GF-D8 (cell line): ENCODE data around the gene REV3L.
"Not testable (repeated sequence)": the region's sequence is repeated elsewhere in the genome, so short reads cannot be mapped to it uniquely, and the experiment has no call there.

Experiments used
- DNase-seq: peaks from one replicate; lab custom pipeline; 2025; lab: John Stamatoyannopoulos, UW

The REV3L gene, protein sequence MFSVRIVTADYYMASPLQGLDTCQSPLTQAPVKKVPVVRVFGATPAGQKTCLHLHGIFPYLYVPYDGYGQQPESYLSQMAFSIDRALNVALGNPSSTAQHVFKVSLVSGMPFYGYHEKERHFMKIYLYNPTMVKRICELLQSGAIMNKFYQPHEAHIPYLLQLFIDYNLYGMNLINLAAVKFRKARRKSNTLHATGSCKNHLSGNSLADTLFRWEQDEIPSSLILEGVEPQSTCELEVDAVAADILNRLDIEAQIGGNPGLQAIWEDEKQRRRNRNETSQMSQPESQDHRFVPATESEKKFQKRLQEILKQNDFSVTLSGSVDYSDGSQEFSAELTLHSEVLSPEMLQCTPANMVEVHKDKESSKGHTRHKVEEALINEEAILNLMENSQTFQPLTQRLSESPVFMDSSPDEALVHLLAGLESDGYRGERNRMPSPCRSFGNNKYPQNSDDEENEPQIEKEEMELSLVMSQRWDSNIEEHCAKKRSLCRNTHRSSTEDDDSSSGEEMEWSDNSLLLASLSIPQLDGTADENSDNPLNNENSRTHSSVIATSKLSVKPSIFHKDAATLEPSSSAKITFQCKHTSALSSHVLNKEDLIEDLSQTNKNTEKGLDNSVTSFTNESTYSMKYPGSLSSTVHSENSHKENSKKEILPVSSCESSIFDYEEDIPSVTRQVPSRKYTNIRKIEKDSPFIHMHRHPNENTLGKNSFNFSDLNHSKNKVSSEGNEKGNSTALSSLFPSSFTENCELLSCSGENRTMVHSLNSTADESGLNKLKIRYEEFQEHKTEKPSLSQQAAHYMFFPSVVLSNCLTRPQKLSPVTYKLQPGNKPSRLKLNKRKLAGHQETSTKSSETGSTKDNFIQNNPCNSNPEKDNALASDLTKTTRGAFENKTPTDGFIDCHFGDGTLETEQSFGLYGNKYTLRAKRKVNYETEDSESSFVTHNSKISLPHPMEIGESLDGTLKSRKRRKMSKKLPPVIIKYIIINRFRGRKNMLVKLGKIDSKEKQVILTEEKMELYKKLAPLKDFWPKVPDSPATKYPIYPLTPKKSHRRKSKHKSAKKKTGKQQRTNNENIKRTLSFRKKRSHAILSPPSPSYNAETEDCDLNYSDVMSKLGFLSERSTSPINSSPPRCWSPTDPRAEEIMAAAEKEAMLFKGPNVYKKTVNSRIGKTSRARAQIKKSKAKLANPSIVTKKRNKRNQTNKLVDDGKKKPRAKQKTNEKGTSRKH (N-terminal part only)

DNA sequence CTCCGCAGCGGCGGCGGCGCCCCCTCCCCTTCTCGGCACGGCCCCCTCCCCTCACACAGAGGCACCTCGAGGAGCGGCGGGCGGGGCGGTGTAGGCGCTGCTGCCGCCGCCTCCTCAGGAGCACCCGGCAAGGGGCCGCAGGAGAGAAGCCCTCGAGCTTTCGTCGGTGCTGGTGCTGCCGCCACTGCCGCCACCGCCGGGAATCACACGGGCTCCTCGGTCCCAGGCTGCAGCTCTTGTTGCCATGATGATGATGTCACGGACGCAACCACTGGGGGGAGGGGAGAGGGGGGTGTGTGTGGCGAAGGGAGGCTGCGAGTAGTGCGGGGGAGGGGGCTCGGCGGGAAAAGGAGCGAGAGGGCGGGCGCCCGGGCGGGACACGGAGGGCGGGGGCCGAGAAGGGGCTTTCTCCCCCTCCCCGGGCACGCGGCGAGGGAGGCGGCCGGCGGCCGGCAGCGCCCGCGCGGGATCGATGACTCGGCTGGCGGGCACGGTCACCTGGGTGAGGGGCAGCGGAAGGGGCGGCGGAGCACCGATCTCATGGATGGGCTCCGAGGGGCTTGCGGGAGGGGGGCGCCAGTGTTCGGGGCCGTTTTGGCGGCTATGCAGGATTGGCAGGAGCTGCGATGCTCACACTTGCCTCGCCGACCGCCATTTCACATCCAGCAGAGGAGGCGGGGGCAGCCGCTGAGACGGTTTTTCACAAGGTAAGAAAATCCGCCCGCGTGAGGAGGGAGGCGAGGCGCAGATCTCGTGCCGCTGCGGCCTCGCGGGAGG is at the start of gene REV3L:
TSS of gene REV3L (minus strand) at position 260 of the 777 bp plus-strand sequence. CDS start 330 bp downstream, outside the sequence.
- DNase-seq = peak; percentile 78

DNA sequence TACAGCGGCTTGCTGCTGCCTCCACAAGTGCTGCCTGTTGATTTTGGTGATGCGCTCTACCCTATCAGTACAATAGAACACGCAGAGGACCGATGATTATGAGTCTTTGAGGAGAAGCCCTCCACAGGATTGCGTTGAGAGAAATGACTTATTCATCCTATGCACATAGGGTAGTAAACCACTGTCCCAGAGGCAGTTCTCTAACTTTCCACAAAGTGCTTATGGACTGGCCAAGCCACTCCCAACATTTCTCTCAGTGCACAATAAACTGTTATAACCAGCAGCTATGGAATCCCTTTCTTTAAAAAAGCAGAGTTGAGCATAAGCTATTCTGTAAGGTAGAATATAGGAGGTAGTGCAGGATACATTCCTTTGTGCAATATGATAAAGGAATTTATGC is 48.2 kb upstream of the REV3L start:
- no peak for DNase-seq

DNA sequence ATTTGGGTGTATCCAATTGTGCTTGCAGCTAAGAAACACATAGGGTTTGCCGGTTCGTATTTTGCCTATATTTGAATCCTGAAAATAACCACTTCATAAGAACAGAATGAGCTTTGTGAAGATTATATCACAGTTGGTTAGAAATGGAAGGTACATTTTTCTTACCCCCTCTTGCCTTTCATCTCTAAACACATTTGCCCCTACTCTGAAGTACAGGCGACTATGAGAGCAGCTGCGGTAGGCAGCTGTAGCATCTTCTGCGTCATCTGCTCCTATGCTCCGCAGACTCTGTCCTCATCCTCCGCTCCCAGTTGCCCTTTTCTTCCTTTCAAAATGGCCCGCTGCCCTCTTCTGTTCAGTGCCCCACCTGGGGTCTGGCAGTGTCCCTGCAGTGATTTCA is 47.6 kb upstream of the REV3L start:
- no peak for DNase-seq

DNA sequence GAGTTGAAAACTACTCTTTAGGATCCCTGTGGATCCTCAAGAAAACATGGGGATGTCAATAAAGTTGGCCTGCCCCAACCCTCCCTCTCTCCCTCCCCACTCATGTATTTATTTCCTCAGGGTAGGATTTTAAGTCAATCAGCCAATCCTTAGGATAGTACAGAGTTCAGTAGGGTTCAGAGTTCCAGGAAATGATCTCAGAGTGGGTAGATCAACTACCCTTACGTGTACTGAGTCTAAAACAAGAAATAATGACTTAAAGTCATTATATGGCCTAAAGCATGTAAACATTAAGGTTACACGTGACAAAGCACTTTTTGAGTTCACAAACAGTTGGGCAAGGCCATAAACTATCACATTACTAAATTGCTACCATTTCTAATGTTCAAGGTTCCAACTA is 47.2 kb upstream of the REV3L start:
- DNase-seq = no peak

DNA sequence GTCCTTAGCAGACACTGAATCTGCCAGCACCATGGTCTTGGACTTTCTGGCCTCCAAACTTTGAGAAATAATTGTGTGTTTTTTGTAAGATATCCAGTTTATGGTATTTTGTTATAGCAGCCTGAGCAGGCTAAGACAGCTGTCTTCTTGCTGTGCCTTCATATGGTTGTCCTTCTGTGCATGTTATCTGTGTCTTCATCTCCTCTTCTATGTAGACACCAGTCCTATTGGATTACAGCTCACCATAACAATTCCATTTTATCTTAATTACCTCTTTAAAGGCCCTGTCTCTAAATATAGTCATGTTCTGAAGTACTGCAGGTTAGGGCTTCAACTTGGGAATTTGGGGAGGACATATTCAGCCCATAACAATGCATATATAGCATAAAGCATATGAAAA is 44.3 kb upstream of the REV3L start:
- no peak for DNase-seq

DNA sequence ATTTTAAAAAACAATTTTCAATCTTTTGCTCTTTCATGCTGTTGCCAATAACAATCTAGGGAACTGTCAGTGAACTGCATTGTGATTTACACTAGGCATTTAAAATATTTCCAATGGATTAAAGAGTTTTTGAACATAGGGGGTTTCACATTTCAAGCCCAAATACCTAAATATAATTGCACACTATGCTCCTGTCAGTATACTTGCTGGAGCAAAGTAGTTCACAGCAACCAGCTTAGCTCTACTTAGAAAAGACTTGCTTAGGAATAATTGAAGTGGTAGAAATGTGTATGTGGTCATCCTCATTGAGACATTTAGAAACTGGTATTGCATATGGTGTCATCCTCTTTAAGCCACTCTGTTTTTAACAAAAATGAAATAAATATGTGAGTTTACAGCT is 41.7 kb upstream of the REV3L start:
- DNase-seq = no peak

DNA sequence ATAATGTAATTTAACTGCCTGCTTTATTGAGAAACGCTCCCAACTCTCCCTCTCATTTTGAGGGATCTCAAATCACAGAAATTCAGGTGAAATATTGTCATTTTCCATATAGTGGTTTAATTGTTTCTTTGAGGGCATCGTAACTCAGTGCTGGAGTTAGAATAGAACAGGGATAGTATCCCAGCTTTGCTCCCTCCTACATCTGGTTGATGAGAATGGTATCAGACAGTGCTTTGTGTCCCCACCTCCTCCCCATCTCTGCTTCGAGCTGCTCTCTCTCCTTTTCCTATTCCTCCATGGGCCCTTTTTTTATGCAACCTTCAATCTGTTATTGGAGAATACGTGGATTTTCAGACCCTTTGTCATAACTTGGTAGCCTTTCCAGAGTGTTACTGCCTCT is 41.2 kb upstream of the REV3L start:
- no peak for DNase-seq

DNA sequence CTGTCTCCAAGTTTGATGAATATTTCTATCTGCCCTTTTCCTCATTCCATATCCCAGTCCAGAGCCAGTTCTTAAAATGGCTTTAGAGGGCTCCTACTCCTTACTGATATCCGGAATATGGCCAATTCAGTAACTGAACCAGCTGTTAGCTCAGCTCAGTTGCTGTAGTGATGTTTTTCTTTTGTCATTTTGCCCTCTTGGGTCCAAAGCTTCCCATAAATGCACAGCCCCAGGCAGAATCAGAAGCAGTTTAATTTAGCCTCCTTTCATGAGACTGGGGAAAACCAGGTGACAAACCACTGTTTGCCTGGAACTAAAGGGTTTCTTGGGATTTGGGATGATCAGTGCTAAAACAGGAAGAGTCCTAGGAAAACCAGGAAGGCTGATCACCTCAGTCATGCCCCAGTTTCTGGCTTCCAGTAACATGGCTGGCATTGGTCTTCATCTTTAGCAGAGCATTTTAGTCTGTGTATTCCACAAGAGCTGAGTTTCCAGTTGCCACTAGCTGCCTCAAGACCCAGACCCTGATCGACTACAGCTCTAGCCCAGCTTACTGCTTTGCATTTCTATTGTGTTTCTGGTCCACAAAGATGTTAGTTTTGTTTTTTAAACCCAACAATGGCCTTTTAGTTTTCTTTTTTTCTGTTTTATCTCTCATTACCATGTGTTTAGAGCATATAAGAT is 40.6 kb upstream of the REV3L start:
- DNase-seq = no peak

DNA sequence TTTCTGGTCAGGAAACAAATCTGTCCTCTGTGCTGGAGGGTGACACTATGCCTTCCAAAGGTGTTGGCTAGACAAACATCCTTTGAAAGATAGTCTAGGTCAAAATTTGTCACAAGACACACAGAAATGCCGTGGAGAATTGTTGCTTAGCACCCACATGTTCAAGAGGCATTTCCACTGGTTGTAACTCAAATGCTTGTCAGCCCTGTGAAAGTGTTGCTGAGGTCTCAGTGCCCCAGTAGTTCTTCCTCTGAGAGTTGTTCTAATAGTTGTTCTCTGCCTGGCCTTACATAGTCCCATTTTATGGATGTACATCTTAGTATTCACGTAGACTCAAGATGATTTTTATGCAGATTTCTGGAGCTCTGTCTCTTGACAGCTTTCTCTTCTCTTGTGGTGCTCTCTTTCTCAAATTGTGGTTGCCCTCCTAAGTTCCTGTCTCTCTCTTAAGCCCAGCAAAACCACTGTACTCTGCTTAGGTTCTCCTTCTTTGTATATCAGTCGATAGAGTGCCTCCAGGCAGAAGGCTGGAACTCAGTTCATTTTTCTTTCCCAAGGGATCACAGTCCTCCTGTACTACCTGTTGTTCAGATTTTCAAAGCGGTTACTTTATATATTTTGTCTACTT is 39.5 kb upstream of the REV3L start:
- DNase-seq = peak; percentile 65

DNA sequence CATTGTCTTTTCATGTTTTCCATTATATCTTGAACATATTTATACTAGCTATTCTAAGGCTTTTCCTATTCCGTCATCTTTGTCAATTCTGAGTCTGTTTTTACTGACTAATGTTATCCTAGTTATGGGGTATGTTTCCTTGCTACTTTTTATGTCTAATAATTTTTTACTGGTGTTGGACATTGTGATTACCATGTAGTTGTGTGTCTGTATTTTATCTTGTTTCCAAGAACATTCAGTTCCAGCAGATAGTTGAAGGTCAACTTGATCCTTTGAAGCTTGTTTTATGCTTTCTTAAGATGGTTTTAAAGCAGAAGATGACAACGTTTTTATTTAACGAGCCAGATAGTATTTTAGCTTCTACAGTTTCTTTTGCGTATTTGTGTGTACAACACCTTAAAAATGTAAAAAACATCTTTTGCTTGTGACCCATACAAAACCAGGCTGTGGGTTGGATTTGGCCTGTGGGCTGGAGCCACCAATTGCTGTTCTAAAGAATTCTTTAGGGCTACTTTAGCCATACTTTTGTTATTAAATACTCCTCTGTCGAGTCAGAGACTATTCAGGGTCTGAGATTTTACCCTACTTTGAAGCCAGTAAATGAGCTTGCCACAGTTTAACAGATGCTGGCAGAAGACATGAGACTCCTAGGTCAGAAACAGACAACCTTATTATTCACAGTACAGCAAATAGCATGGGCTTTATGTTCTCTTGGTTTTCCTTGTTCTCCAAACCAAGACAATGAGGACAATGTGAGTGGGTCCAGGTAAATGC is 38.7 kb upstream of the REV3L start:
- DNase-seq = no peak

DNA sequence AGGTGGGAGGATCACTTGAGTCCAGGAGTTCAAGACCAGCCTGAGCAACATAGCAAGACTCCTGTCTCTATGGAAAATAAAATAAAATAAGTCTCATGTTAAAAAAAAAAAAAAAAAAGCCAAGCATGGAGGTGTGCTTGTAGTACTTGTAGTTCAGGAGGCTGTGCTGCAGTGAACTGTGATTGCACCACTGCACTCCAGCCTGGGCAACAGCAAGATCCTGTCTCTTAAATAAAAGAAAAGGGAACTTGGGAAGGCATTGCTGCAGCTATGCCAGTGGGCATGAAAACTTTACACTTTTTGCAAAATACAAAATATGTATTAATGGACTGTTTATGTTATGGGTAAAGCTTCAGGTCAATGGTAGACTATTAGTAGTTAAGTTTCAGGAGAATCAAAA is 37.5 kb upstream of the REV3L start:
- DNase-seq = peak; percentile 45

DNA sequence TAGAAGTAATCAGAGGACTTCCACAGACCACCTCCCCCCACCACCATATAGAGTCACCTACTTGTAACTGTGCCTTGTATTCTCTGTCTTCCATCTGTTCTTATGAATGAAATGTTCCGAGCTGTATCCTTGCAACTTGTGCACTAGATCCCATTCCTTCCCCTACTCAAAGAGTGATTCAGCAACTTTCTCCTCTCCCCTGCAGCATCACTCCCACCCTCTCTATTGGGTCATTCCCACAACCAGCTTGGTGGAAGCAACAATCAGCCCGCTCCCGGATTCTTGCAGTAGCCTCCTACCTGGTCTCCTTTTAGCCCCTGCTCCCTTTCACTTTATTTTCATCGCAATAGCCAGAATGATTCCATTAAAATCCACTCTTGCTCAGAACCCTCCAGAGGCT is 34.9 kb upstream of the REV3L start:
- DNase-seq = no peak

DNA sequence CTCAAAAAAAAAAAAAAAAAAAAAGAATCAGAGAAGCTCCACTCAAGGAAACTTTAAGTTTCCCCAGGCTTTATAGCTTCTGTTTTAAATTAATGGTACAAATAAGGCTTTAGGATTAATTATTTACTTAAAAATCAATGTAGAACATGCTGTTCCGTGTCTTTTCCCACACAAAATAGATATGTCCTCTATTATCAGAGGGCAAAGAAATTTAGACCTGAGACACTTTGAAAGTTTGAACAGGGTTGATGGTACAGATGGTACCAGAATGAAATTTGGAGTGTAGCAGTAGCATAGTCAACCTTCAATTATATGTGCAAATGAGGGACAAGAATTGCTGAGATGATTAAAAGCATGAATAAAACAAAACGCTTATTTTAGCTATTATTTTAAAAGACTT is 32.2 kb upstream of the REV3L start:
- DNase-seq = no peak

DNA sequence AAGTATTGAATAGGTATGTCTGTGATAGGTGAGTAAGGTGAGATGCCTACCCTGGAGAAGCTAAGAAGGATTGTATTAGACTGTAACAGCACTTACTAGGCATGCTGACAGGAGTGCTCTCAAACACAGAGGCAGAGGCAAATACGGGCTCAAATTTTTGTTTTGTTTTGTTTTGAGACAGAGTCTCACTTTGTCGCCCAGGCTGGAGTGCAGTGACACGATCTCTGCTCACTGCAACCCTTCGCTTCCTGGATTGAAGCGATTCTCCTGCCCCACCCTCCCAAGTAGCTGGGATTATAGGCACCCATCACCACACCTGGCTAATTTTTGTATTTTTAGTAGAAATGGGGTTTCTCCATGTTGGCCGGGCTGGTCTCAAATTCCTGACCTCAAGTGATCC is 31.5 kb upstream of the REV3L start:
- DNase-seq = not testable (repeated sequence)

DNA sequence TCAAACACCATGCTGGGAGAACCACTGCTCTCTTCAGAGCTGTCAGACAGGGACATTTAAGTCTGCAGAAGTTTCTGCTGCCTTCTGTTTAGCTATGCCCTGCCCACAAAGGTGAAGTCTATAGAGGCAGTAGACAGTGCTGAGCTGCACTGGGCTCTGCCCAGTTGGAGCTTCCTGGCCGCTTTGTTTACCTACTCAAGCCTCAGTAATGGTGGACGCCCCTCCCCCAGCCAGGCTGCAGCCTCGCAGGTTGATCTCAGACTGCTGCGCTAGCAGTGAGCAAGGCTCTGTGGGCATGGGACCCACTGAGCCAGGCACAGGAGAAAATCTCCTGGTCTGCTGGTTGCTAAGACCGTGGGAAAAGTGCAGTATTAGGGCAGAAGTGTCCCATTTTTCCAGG is 24.2 kb upstream of the REV3L start:
- not testable (repeated sequence) for DNase-seq

DNA sequence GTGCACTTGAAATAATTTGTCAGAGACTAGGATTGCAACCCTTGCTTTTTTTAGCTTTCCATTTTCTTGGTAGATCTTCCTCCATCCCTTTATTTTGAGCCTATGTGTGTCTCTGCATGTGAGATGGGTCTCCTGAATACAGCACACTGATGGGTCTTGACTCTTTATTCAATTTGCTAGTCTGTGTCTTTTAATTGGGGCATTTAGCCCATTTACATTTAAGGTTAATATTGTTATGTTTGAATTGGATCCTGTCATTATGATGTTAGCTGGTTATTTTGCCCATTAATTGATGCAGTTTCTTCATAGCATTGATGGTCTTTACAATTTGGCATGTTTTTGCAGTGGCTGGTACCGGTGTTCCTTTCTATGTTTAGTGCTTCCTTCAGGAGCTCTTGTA is 22.5 kb upstream of the REV3L start:
- not testable (repeated sequence) for DNase-seq

DNA sequence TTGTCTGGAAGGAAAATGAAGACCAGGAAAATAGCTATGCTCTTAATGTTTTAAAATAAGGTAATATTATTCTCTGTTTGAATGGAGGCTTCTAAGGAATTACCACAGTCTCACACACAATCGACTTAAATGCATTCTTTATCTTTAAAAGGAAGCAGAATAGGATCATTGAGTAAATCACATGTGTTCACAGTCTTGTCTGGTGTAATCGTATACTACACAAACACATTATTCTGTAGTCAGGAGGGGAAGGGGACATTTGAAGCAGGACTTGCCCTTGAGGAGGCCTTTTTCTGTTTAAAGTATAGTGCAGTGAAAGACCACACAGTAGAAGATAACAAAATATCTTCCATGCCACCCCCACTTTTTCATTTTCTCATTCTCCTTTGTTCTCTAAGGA is 20.6 kb upstream of the REV3L start:
- no peak for DNase-seq

DNA sequence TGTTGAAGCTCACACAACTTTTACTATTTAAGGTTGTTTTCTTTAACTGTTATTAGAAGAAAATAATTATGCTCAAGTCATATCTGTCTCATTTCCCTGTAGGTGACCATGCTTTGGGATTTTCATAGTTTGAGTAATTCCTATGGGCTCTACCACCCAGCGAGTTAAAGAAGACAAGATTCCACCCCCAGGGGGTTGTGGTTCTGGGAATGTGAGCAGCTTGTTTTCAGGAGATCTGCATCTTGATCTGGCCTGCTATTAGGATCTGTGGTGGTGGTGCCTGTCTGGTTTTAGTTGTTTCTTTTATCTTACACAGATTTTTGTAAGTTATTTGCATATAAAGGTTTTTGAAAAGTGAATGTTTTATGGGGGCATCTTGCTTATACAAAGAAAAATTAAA is 20.2 kb upstream of the REV3L start:
- DNase-seq = no peak

DNA sequence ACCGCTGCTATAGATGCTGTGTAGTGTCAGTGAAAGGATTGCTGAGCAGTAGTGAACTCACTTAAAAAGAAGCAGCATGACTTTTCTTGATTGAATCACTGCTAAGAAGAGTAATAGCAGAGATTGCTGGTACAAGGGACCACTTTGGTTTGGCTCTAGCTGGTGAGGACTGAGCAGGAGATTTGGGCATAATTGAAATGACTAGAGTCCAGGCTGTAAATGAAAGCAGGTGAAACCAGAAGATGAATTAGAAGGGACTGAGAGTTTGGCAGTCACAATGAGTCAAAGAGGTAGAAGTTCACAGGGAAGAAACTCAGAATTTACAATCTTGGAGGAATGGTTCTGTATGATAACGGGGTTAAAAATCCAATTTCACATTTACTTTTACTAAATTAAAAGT is 19.1 kb upstream of the REV3L start:
- DNase-seq = no peak

DNA sequence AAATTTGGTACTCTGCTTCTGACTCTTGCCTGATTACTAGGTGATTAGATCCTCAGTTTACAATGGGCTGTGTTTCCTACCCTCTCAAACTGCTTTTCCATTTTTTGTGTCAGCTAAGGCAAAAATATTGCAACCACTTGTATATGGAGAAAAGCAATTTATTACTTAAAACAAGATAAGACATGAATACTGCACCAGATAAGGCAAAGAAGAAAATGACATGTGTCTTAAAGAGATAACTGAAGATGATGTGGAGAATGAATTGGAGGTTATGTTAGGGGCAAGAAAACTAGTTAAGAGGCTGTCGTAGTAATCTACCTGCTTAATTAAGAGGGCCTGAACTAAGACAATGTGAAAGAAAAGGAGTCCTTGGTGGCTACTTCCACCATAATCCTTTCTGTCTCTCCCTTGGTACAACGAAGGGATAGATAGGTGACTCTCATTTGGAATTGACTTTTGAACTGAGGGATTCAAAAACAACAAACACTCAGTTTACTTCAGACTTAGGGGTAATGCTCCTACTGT is 16.3 kb upstream of the REV3L start:
- no peak for DNase-seq
